ENCODE measurements around the gene RBFOX2. TPM values are rescaled to one million over a fixed set of nuclear protein-coding genes. Genes with fewer than 3 reads are reported as not detected.
"Not testable (repeated sequence)": the region's sequence is repeated elsewhere in the genome, so short reads cannot be mapped to it uniquely, and the experiment has no call there.

The RBFOX2 gene
- total RNA-seq, 4 donors from 2014 or later, result 103 to 139 (median 108) TPM

GRCh38 chr22:36073476-36073875, 44.9 kb upstream of the RBFOX2 start:
- intact Hi-C loops (cut with DNase I), result no loop called here
- no peaks in the 10 kb centered on the region for H3K36me3 ChIP-seq
- H3K4me1 ChIP-seq, result no peaks in the 10 kb centered on the region
- H3K9me3 ChIP-seq, result no peaks in the 10 kb centered on the region
- H3K4me3 ChIP-seq (replicated peaks in 1 of 3), result no peak overlapping the region
- TF ChIP-seq POLR2A (IDR thresholded peaks at IDR 0.05), result no peak
- no peak for TF ChIP-seq CTCF (IDR thresholded peaks at IDR 0.05)
- no peak for DNase-seq
- no peaks in the 10 kb centered on the region for H3K27me3 ChIP-seq
- 90 to 98% methylated on average over 1 of the region's 1 CpG for WGBS, 2 donors
- H3K27ac ChIP-seq, result no peak overlapping the region

GRCh38 chr22:36070645-36071044, 42.0 kb upstream of the RBFOX2 start:
- 98% methylated on average over 2 of the region's 2 CpGs for WGBS, 2 donors
- H3K36me3 ChIP-seq; H3K4me3 ChIP-seq (replicated peaks in 1 of 3); intact Hi-C loops (cut with DNase I); H3K9me3 ChIP-seq; DNase-seq; H3K27ac ChIP-seq; H3K4me1 ChIP-seq; H3K27me3 ChIP-seq: not testable (repeated sequence)

GRCh38 chr22:36069368-36069767, 40.7 kb upstream of the RBFOX2 start:
- no peaks in the 10 kb centered on the region for H3K9me3 ChIP-seq
- 89 to 90% methylated on average over 10 of the region's 10 CpGs for WGBS, 2 donors
- no peaks in the 10 kb centered on the region for H3K27me3 ChIP-seq
- H3K27ac ChIP-seq, result no peak overlapping the region
- intact Hi-C loops (cut with DNase I), result loop anchor here (5.0 to 10.0 kb wide), 2 partner anchors 53 to 435 kb away; no protein-coding TSS in a partner anchor
- no peak overlapping the region for H3K4me3 ChIP-seq (replicated peaks in 1 of 3)
- DNase-seq, result no peak
- H3K4me1 ChIP-seq, result no peaks in the 10 kb centered on the region
- TF ChIP-seq POLR2A (IDR thresholded peaks at IDR 0.05) (no peak), CTCF (IDR thresholded peaks at IDR 0.05) (no peak)
- no peaks in the 10 kb centered on the region for H3K36me3 ChIP-seq

GRCh38 chr22:36068776-36069344, 40.2 kb upstream of the RBFOX2 start:
- DNase-seq, result no peak
- WGBS, 2 donors, result 85 to 90% methylated on average over 6 of the region's 6 CpGs
- intact Hi-C loops (cut with DNase I), result loop anchor here (5.0 to 10.0 kb wide), 2 partner anchors 53 to 434 kb away; no protein-coding TSS in a partner anchor
- Histone ChIP-seq H3K4me3 (replicated peaks in 1 of 3) (no peak overlapping the region), H3K36me3 (no peaks in the 10 kb centered on the region), H3K4me1 (no peaks in the 10 kb centered on the region), H3K27ac (no peak overlapping the region), H3K9me3 (no peaks in the 10 kb centered on the region), H3K27me3 (no peaks in the 10 kb centered on the region)
- TF ChIP-seq CTCF (IDR thresholded peaks at IDR 0.05) (no peak), POLR2A (IDR thresholded peaks at IDR 0.05) (no peak)

- H3K27ac ChIP-seq, result no peak overlapping the region
Observed at GRCh38 chr22:36067235-36067558, 38.6 kb upstream of the RBFOX2 start.

More at GRCh38 chr22:36067235-36067558, 38.6 kb upstream of the RBFOX2 start:
- Histone ChIP-seq H3K27me3 (no peaks in the 10 kb centered on the region), H3K9me3 (no peaks in the 10 kb centered on the region), H3K4me3 (replicated peaks in 1 of 3) (no peak overlapping the region), H3K36me3 (no peaks in the 10 kb centered on the region), H3K4me1 (no peaks in the 10 kb centered on the region)
- DNase-seq, result no peak
- intact Hi-C loops (cut with DNase I), result loop anchor here (5.0 to 10.0 kb wide), 2 partner anchors 55 to 432 kb away; no protein-coding TSS in a partner anchor
- no peak for TF ChIP-seq POLR2A (IDR thresholded peaks at IDR 0.05)
- no peak for TF ChIP-seq CTCF (IDR thresholded peaks at IDR 0.05)
